ENCODE results near the gene CEP85. TPM values are rescaled to one million over a fixed set of nuclear protein-coding genes. Genes with fewer than 3 reads are reported as not detected.

CEP85 gene
- total RNA-seq, 2 donors from 2014 or later: 2.8 to 4.0 TPM

DNA sequence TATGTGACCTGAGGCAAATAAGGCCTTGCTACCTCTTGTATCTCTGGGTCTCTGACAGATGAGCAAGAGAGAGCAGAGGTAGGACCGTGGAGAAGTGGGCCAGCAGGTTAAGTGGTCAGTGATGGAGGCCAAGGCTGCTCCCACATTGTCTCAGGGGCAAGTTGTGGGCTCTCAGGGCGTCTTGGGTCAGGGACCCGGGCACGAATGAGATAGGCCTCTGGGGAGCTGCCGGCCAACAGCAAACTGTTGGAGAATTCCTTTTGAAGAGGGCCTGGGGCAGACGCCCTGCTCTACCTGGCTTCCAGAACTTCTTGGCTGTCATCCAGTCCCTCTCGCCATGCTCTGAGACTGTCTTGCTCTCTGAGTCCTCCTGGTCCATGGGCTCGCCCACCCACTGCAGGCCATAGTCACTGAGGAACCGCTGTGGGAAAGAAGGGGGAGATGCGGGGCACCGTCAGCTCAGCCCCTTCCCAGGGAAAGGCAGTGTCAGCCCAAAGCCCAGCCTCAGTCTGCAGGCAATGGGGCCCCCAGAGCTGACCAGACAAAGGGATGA lies 60.0 kb downstream of the CEP85 start:
- Histone ChIP-seq H3K27me3 (replicated peaks; ENCODE audit: insufficient read depth) (no peaks in the 10 kb centered on the region), H3K4me1 (ENCODE audit: control insufficient read depth in 1 of 2, low read depth in 2 of 2) (peaks cover 0 to 2% of the 10 kb centered on the region in 2 donors), H3K9me3 (no peaks in the 10 kb centered on the region), H3K27ac (no peak overlapping the region), H3K36me3 (no peaks in the 10 kb centered on the region), H3K4me3 (no peak overlapping the region)
- ATAC-seq (ENCODE audit: insufficient number of reproducible peaks, low FRiP score, low read depth) (no peak), DNase-seq (ENCODE audit: low spot score) (no peak)
- no peak for TF ChIP-seq CTCF (IDR thresholded peaks at IDR 0.05)

- Histone ChIP-seq H3K27ac (no peak overlapping the region), H3K36me3 (no peaks in the 10 kb centered on the region), H3K4me1 (ENCODE audit: control insufficient read depth in 1 of 2, low read depth in 2 of 2) (no peaks in the 10 kb centered on the region), H3K4me3 (no peak overlapping the region), H3K27me3 (replicated peaks; ENCODE audit: insufficient read depth) (no peaks in the 10 kb centered on the region), H3K9me3 (no peaks in the 10 kb centered on the region)
- DNase-seq (ENCODE audit: low spot score): no peak
- no peak for ATAC-seq (ENCODE audit: insufficient number of reproducible peaks, low FRiP score, low read depth)
- no peak for TF ChIP-seq CTCF (IDR thresholded peaks at IDR 0.05)
Measured at GRCh38 chr1:26295194-26296138, 61.5 kb downstream of the CEP85 start.

DNA sequence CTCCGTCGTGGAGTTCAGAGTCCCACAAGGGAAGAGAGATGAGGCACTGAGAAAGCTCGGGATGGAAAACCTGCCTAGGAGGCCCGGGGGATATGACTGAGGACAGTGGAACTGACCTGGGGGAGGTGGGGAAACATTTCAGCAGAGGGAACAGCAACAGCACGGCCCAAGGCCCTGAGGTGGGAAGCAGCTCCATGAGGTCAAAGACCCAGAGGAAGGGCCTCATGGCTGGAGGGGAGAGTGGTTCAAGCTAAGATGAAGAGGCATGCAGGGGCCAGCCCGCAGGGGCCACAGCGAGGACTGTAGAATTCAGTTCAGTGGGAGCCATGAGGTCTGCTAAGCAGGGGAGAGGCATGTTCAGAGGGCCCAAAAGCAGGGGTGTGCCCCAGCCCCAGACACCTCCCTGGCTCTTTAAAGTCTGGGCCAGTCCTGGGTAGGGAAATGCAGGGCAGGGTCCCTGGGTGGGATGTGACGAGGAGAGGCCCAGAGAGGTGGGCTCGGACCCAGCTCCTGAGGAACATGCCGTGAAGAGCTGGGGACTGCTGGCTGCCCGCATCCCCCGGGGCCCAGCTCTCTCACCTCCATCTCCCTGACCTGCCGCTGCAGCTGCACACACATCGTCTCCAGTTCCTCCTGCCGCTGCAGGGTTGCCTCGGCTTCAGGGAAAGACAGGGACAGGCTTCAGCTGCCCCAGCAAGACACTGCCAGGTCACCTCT lies 62.5 kb downstream of the CEP85 start:
- no peak overlapping the region for H3K4me3 ChIP-seq
- TF ChIP-seq CTCF (IDR thresholded peaks at IDR 0.05): no peak
- no peak for ATAC-seq (ENCODE audit: insufficient number of reproducible peaks, low FRiP score, low read depth)

DNA sequence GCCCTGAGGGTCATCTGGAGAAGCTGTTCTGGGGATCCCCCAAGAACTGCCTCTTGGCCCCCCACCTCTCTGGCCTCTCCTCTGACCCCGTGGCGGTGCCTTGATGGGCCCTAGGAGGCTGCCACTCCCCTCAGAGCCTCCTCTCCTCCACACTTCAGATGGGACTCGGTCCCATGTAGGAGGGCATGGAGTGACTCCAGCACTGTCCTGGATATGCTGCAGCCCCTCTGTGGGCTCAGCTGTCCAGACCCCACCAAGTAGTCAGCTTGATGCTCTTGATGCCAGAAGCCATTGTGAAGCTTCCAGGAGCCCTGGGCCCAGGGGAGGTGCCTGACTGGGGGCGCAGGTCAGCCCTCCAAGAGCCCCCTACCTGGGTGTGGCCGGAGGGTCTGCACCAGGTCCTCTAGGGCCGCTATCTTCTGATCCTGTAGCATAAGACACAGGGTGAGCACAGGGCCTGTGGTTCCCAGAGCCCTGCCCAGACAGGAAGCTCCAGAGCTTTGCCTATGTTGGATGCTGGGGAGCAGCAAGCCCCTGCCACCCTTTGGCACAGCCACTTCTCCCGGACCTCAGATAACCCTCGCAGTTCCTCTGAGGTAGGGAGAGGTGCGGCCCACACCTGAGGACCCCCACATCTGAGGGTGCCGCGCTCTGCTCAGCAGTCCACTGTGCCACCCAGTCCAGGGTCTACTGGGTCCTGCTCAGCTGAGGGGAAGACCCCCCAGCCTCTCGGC lies 63.2 kb downstream of the CEP85 start:
- H3K9me3 ChIP-seq: no peaks in the 10 kb centered on the region
- ATAC-seq (ENCODE audit: insufficient number of reproducible peaks, low FRiP score, low read depth) (no peak), DNase-seq (ENCODE audit: low spot score) (no peak)
- no peak overlapping the region for H3K4me3 ChIP-seq
- no peak for TF ChIP-seq CTCF (IDR thresholded peaks at IDR 0.05)
- H3K4me1 ChIP-seq (ENCODE audit: control insufficient read depth in 1 of 2, low read depth in 2 of 2): no peaks in the 10 kb centered on the region
- H3K27ac ChIP-seq: no peak overlapping the region
- no peaks in the 10 kb centered on the region for H3K27me3 ChIP-seq (replicated peaks; ENCODE audit: insufficient read depth)
- H3K36me3 ChIP-seq: peaks cover 2% of the 10 kb centered on the region

More for the DNA sequence above, 62.5 kb downstream of the CEP85 start:
- Histone ChIP-seq H3K4me1 (ENCODE audit: control insufficient read depth in 1 of 2, low read depth in 2 of 2) (no peaks in the 10 kb centered on the region), H3K9me3 (no peaks in the 10 kb centered on the region), H3K36me3 (peaks cover 2% of the 10 kb centered on the region), H3K27ac (no peak overlapping the region), H3K27me3 (replicated peaks; ENCODE audit: insufficient read depth) (no peaks in the 10 kb centered on the region)
- no peak for DNase-seq (ENCODE audit: low spot score)

Measured in thoracic aorta (tissue), 2 donors.